IPS-20b (cell line): ENCODE data around the gene TANGO2.

Source experiments
- H3K27ac ChIP-seq: one replicate; pipeline ENCODE4 v1.5.1; 2013; ENCODE audit warnings: low read length
- H3K27me3 ChIP-seq: 2 replicates; pipeline ENCODE4 v1.6.1; 2013; ENCODE audit warnings: mild to moderate bottlenecking, low read length, inconsistent platforms; ENCODE audit not compliant: insufficient read depth
- H3K36me3 ChIP-seq: 2 replicates; pipeline ENCODE4 v1.6.1; 2013; ENCODE audit warnings: low read depth, mild to moderate bottlenecking, inconsistent platforms, low read length, moderate library complexity; ENCODE audit not compliant: insufficient read depth
- H3K4me1 ChIP-seq: 2 replicates; pipeline ENCODE4 v1.6.1; 2013; ENCODE audit warnings: mild to moderate bottlenecking, control low read depth, inconsistent platforms, low read length, moderate library complexity; ENCODE audit not compliant: insufficient read depth
- H3K4me3 ChIP-seq: 2 replicates; pipeline ENCODE4 v1.5.1; 2013; ENCODE audit warnings: mild to moderate bottlenecking, low read length, inconsistent platforms
- H3K9ac ChIP-seq: 2 replicates; pipeline ENCODE4 v1.6.1; 2013; ENCODE audit warnings: low read depth, mild to moderate bottlenecking, inconsistent platforms, low read length, moderate library complexity
- H3K9me3 ChIP-seq: 2 replicates; pipeline ENCODE4 v1.6.1; 2013; ENCODE audit warnings: mild to moderate bottlenecking, low read depth, low read length, inconsistent platforms; ENCODE audit not compliant: insufficient read depth

The TANGO2 gene

GRCh38 chr22:20037419-20037818 is 16.5 kb downstream of the TANGO2 start:
- Histone ChIP-seq H3K4me1 (no peaks in the 10 kb centered on the region), H3K27ac (no peak overlapping the region), H3K9me3 (no peaks in the 10 kb centered on the region), H3K36me3 (no peaks in the 10 kb centered on the region), H3K4me3 (no peak overlapping the region), H3K9ac (no peak overlapping the region), H3K27me3 (no peaks in the 10 kb centered on the region)

- Histone ChIP-seq H3K36me3 (no peaks in the 10 kb centered on the region), H3K4me1 (no peaks in the 10 kb centered on the region), H3K27me3 (no peaks in the 10 kb centered on the region), H3K9me3 (no peaks in the 10 kb centered on the region), H3K9ac (no peak overlapping the region), H3K4me3 (no peak overlapping the region), H3K27ac (no peak overlapping the region)
These were observed 17.7 kb downstream of the TANGO2 start for GRCh38 chr22:20038574-20038973.

- no peaks in the 10 kb centered on the region for H3K36me3 ChIP-seq
- H3K9ac ChIP-seq = no peak overlapping the region
- no peak overlapping the region for H3K4me3 ChIP-seq
- H3K27me3 ChIP-seq = no peaks in the 10 kb centered on the region
- H3K9me3 ChIP-seq = no peaks in the 10 kb centered on the region
- no peak overlapping the region for H3K27ac ChIP-seq
- no peaks in the 10 kb centered on the region for H3K4me1 ChIP-seq
These were observed 18.9 kb downstream of the TANGO2 start for GRCh38 chr22:20039683-20040325.

GRCh38 chr22:20040327-20041200 is 19.7 kb downstream of the TANGO2 start:
- H3K36me3 ChIP-seq = no peaks in the 10 kb centered on the region
- H3K27me3 ChIP-seq = no peaks in the 10 kb centered on the region
- no peaks in the 10 kb centered on the region for H3K9me3 ChIP-seq
- H3K4me1 ChIP-seq = no peaks in the 10 kb centered on the region
- H3K4me3 ChIP-seq = no peak overlapping the region
- no peak overlapping the region for H3K9ac ChIP-seq
- H3K27ac ChIP-seq = no peak overlapping the region

GRCh38 chr22:20043057-20043996 is 22.4 kb downstream of the TANGO2 start:
- no peaks in the 10 kb centered on the region for H3K36me3 ChIP-seq
- H3K9ac ChIP-seq = no peak overlapping the region; the same call in 1 of the 2 replicates
- no peaks in the 10 kb centered on the region for H3K27me3 ChIP-seq
- H3K4me1 ChIP-seq = no peaks in the 10 kb centered on the region
- H3K27ac ChIP-seq = no peak overlapping the region
- H3K4me3 ChIP-seq = no peak overlapping the region
- H3K9me3 ChIP-seq = no peaks in the 10 kb centered on the region

GRCh38 chr22:20043997-20044342 is 23.1 kb downstream of the TANGO2 start:
- no peaks in the 10 kb centered on the region for H3K4me1 ChIP-seq
- no peak overlapping the region for H3K27ac ChIP-seq
- no peaks in the 10 kb centered on the region for H3K27me3 ChIP-seq
- no peaks in the 10 kb centered on the region for H3K36me3 ChIP-seq
- no peak overlapping the region for H3K9ac ChIP-seq
- H3K9me3 ChIP-seq = no peaks in the 10 kb centered on the region
- no peak overlapping the region for H3K4me3 ChIP-seq

GRCh38 chr22:20044495-20045151 is 23.7 kb downstream of the TANGO2 start:
- Histone ChIP-seq H3K9ac (no peak overlapping the region), H3K4me3 (no peak overlapping the region), H3K36me3 (no peaks in the 10 kb centered on the region), H3K27ac (no peak overlapping the region), H3K4me1 (no peaks in the 10 kb centered on the region), H3K27me3 (no peaks in the 10 kb centered on the region), H3K9me3 (no peaks in the 10 kb centered on the region)

- Histone ChIP-seq H3K4me1 (no peaks in the 10 kb centered on the region), H3K9me3 (no peaks in the 10 kb centered on the region), H3K27ac (no peak overlapping the region), H3K9ac (no peak overlapping the region), H3K4me3 (no peak overlapping the region), H3K36me3 (no peaks in the 10 kb centered on the region), H3K27me3 (no peaks in the 10 kb centered on the region)
These were observed 25.8 kb downstream of the TANGO2 start for GRCh38 chr22:20046730-20047129.

GRCh38 chr22:20051927-20052308 is 31.0 kb downstream of the TANGO2 start:
- no peaks in the 10 kb centered on the region for H3K27me3 ChIP-seq
- H3K9ac ChIP-seq = no peak overlapping the region
- no peaks in the 10 kb centered on the region for H3K9me3 ChIP-seq
- H3K4me3 ChIP-seq = no peak overlapping the region
- H3K4me1 ChIP-seq = no peaks in the 10 kb centered on the region
- no peak overlapping the region for H3K27ac ChIP-seq
- no peaks in the 10 kb centered on the region for H3K36me3 ChIP-seq

- Histone ChIP-seq H3K9ac (no peak overlapping the region; the same call in 1 of the 2 replicates), H3K36me3 (no peaks in the 10 kb centered on the region), H3K4me1 (no peaks in the 10 kb centered on the region), H3K27me3 (no peaks in the 10 kb centered on the region), H3K9me3 (no peaks in the 10 kb centered on the region), H3K27ac (no peak overlapping the region), H3K4me3 (no peak overlapping the region)
These were observed 31.7 kb downstream of the TANGO2 start for GRCh38 chr22:20052309-20053259.
